Measurements from ENCODE around the gene CORO2B. TPM values are rescaled to one million over a fixed set of nuclear protein-coding genes. Genes with fewer than 3 reads are reported as not detected.

The CORO2B gene
- total and polyA plus RNA-seq, 2 of the 4 experiments (the other 2 are of a cell fraction), result 9.3 to 39.3 TPM

DNA sequence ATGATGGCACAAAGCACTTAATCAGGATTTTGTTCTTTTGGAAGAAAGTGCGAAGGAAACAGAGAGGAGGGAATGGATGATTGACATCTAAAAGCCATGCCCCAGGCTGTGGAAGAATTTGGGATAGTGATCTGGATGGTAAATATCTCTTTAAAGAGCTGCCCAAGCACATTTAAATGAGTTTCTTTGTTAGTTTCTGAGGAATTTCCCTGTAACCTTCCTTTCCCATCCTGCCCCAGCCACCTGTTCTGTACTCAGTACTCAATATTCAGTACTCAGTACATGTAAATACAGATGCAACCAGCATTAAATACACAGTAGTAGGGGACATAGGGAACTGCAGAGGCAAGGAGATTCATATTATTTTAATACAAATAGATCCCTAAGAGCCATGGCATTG lies 7.8 kb upstream of the CORO2B start:
- Histone ChIP-seq H2AK5ac (ENCODE audit: low read depth, low read length) (no peak overlapping the region), H2AK9ac (replicated peaks; ENCODE audit: low read depth, low read length, poor library complexity) (no peak overlapping the region), H3K23ac (ENCODE audit: low read depth, low read length) (no peak overlapping the region), H3K56ac (ENCODE audit: extremely low read depth, insufficient read depth, low read length) (no peak overlapping the region), H3K9me3 (ENCODE audit: control insufficient read depth, insufficient read depth, low read length) (no peaks in the 10 kb centered on the region), H4K5ac (ENCODE audit: low read depth, low read length) (no peak overlapping the region), H3K4ac (ENCODE audit: low read depth, low read length) (no peak overlapping the region), H4K8ac (ENCODE audit: low read depth in 2 of 2, low read length in 2 of 2) (no peak overlapping the region), H2BK120ac (ENCODE audit: low read depth, low read length) (no peak overlapping the region), H3K79me1 (ENCODE audit: low read depth in 1 of 2, low read length in 2 of 2) (no peaks in the 10 kb centered on the region), H3K4me3 (ENCODE audit: insufficient read depth, low read depth, low read length) (no peak overlapping the region), H4K91ac (ENCODE audit: insufficient read depth, low read depth, low read length) (no peak overlapping the region), H3K36me3 (ENCODE audit: control insufficient read depth, insufficient read depth, low read length) (no peaks in the 10 kb centered on the region), H2AFZ (replicated peaks; ENCODE audit: low read length, poor library complexity) (no peak overlapping the region), H3K27me3 (ENCODE audit: control insufficient read depth, insufficient read depth, low read length) (peaks cover 40% of the 10 kb centered on the region), H4K20me1 (ENCODE audit: insufficient read depth, low read length) (no peaks in the 10 kb centered on the region), H3K4me1 (ENCODE audit: control insufficient read depth, insufficient read depth, low read length) (no peaks in the 10 kb centered on the region), H3K4me2 (ENCODE audit: low read depth, low read length) (no peak overlapping the region), H2BK5ac (ENCODE audit: low read depth, low read length, poor library complexity, severe bottlenecking) (no peak overlapping the region), H3K9ac (ENCODE audit: low read depth, low read length) (no peak overlapping the region), H3K9me1 (ENCODE audit: insufficient read depth, low read length) (no peaks in the 10 kb centered on the region), H2BK20ac (ENCODE audit: low read depth, low read length) (no peak overlapping the region), H3K27ac (ENCODE audit: insufficient read depth, low read length) (no peak overlapping the region), H3K18ac (ENCODE audit: low read depth, low read length) (no peak overlapping the region), H3K14ac (replicated peaks; ENCODE audit: low read depth, low read length) (no peak overlapping the region), H2BK15ac (ENCODE audit: low read depth, low read length) (no peak overlapping the region)
- DNase-seq, result no peak
- in situ Hi-C loops (cut with MboI; ENCODE audit: low sequenced_read_pairs), result loop anchor here (5.0 kb wide), 1 partner anchor 101 kb away; no protein-coding TSS in a partner anchor
- ATAC-seq (ENCODE audit: low read depth), result no peak
- ChIA-PET CTCF (interaction anchor here (0.6 kb wide), 1 partner anchor 100 kb away, joined by 4 read pairs; no protein-coding TSS in a partner anchor), POLR2A (ENCODE audit: unreplicated experiment) (no interaction called here)
- 100% methylated on average over 1 of the region's 1 CpG; no CpG with 5 or more reads in 1 of the 2 experiments for WGBS, 2 experiments (ENCODE audit: extremely low coverage in 2 of 2, insufficient read length in 1 of 2)
- TF ChIP-seq MAZ (IDR thresholded peaks at IDR 0.05; ENCODE audit: borderline replicate concordance, low read depth, low read length) (no peak), ELK1 (IDR thresholded peaks at IDR 0.05; ENCODE audit: borderline replicate concordance, low read depth, low read length) (no peak), NFE2L2 (IDR thresholded peaks at IDR 0.05; ENCODE audit: low read depth, low read length) (no peak), MXI1 (IDR thresholded peaks at IDR 0.05; ENCODE audit: borderline replicate concordance, low read depth, low read length) (no peak), CEBPB (IDR thresholded peaks at IDR 0.05; ENCODE audit: low read depth, low read length) (no peak), RFX5 (IDR thresholded peaks at IDR 0.05; ENCODE audit: low read depth, low read length) (no peak), FOS (IDR thresholded peaks at IDR 0.05; ENCODE audit: low read depth, low read length) (no peak), BHLHE40 (IDR thresholded peaks at IDR 0.05; ENCODE audit: low read depth, low read length) (no peak), CTCF (conservative IDR thresholded peaks at IDR 0.05; ENCODE audit: low read depth, low read length) (no peak), CHD1 (IDR thresholded peaks at IDR 0.05; ENCODE audit: low read depth, low read length) (no peak), MAFK (IDR thresholded peaks at IDR 0.05; ENCODE audit: low read depth, low read length) (no peak), POLR2A (IDR thresholded peaks at IDR 0.05; ENCODE audit: low read depth, low read length) (no peak), SMC3 (IDR thresholded peaks at IDR 0.05; ENCODE audit: low read depth, low read length) (no peak), RCOR1 (IDR thresholded peaks at IDR 0.05; ENCODE audit: insufficient replicate concordance, low read length) (no peak), RAD21 (IDR thresholded peaks at IDR 0.05; ENCODE audit: low read length) (no peak)
- TF ChIP-seq, protein P1, sequence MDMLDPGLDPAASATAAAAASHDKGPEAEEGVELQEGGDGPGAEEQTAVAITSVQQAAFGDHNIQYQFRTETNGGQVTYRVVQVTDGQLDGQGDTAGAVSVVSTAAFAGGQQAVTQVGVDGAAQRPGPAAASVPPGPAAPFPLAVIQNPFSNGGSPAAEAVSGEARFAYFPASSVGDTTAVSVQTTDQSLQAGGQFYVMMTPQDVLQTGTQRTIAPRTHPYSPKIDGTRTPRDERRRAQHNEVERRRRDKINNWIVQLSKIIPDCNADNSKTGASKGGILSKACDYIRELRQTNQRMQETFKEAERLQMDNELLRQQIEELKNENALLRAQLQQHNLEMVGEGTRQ (IDR thresholded peaks at IDR 0.05; ENCODE audit: low read depth, low read length), result no peak
- dilution Hi-C loops (cut with HindIII; ENCODE audit: low sequenced_read_pairs, unreplicated experiment), result no loop called here
- intact Hi-C loops (cut with micrococcal nuclease), result no loop called here
- BruUV-seq (replicated peaks), result no TSS peak
